ENCODE results near the gene ABCB4.
A peak's percentile ranks its signal among the peaks of the same experiment; 100 is the strongest.

ABCB4 gene

DNA sequence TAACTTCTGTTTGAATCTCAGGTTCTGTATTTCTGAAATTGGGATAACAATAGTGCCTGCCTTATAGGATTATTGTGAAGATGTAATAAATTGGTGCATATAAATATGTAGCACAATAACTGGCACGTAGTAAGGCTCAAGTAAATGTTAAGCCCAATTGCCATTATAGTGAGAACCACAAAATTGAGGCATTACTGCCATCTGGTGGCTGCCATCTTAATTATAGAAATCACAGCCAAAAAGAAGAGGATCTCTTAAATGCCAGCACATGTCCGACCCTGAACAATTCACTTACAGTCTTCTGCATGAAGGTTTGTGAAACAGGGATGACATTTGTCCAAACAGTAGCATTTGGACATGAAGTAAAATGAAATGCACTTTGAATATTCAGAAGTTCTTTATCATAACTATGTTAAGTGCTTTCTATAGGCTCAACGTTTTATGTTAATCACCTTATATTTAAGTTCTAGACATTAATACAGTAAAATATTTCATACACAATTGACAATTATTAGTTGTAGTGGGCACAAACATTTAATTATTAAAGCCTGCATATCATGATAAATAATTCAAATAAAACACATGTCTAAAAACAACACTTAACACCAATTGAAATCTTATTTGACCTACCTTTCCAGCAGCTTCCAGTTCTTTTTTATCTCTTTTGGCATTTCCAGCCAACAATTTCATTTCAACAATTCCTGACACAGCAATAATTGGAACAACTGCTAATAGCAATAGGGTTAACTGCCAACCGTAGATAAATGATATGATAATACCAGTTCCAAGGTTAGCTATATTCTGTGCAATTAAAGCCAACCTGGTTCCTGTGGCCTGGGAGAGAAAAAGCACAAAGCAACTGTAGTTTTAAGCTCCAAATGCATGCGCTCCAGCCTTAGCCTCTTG is 58.5 kb downstream of the ABCB4 start:
- DNase-seq (ENCODE audit: low spot score) = peak; percentile 10

DNA sequence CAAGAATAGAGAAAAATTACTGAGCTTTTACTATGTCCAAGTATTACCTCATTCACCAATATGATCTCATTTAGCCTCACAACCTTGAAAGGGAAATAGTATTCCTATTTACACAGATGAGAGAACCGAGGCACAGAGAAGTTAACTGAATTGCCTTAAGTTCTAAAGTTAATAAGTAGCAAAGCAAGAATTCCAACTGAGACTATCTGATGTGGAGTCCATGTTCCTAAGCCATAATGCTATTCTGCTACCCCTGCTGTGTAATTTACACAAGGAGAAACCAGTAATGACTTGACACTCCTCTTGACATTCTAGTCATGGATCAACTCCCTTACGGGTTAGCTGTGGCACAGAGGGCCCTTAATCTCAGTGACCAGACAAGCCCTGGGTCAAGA is 60.7 kb downstream of the ABCB4 start:
- no peak for DNase-seq (ENCODE audit: low spot score)

DNA sequence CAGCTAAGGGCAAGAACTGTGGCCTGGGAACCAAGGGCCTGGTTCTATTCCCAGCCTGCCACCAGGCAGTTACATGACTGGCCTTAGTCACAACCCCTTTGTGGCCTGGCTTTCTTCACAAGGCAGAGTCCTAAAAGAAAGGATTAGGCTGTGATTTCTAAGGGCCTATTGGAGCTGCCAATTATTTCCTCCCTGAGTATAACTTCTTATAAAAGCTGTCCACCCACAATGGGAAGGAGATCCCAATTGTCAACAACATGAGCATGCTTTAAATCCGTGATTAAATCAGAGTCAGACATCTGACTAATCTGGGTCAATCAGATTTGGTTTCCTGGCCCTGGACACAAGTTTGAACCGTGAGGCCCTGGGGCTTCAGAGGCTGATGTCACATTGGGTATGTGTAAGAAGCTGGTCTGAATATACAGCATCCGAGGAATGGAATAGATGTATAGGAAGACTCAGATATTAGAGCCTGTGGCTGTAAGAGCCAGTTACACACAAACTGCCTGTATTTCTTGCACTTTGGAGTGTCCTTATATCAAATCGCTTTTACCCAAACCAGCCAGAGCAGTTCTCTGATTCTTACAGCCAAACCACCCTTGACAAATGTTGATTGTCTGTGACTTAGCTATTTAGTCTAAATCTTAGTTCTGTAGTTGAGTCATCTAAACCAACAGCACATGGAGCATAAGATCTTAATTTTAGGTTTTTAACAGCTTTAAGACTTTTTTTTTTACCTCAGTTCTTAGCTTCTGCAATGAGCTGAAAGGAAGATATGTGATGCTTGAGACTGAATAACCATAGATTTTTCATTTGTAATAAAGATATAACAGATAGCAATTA is 61.3 kb downstream of the ABCB4 start:
- no peak for DNase-seq (ENCODE audit: low spot score)

DNA sequence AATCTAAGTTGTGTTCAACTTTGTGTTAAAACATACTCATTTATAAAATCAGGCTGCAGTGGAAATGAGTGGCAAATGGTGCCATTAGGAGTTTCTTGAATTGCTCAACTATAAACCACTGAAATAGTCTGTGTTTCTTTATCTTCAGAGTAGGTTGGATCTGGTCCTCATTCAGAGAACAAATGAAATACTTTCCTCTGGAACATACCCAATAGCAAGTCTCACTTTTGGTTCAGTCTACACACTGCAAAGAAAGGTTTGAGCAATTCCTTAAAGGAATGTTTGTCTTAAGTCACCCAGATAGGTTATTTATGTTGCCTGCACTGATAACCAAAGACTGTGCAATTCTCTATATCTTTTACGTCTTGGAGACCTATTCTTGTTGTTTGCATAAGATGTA is 62.5 kb downstream of the ABCB4 start:
- no peak for DNase-seq (ENCODE audit: low spot score)

DNA sequence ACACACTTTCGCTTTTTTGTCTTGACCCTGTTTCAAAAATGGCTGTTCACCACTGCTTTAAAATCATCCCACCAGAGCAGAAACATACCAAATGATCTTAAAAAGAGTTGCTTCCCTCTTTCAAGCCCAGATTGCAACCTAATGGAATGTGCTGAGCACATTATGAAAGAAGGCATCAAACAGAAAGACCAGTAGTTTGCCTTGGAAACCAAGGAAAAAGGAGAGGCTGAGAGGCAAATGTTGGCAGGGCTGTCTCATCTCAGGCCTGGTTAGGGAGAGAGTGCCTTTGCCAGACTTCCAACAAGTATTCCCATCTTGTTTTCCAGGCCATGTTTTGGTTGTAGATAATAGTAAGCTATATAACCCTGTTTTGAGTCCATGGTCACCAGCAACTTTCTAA is 64.3 kb downstream of the ABCB4 start:
- DNase-seq (ENCODE audit: low spot score) = no peak

DNA sequence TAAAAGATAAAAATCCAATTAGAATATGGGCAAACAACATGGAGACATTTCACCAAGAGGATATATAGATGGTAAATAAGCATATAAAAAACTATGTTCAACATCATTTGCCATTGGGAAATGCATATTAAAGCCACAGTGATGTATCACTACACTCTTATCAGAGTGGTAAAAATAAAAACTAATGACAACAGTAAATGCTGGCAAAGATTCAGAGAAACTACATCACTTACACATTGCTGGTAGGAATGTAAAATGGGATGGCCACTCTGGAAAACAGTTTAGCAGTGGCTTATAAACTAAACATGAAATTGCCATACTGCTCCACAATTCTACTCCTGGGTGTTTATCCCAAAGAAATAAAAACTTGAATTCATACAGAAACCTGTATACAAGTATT is 70.8 kb downstream of the ABCB4 start:
- DNase-seq (ENCODE audit: low spot score) = no peak

DNA sequence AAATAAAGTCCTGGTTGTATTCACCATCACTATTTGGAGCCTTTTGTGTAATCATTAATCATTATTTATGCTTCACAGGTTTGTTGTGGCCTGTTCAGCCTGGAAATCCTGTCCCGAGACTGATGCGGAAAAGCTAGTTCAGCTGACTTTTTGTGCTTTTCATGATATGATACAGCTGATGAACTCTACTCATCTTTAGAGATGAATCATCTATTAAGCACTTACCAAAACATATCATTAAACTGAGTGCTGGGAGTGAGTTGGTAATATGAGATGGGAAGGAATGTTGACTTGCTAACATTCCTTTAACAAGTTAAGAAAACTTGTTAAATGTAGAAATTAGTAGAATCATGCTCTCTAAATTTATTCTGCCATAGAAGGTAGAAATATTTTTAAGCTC is 77.0 kb downstream of the ABCB4 start:
- DNase-seq (ENCODE audit: low spot score) = no peak

DNA sequence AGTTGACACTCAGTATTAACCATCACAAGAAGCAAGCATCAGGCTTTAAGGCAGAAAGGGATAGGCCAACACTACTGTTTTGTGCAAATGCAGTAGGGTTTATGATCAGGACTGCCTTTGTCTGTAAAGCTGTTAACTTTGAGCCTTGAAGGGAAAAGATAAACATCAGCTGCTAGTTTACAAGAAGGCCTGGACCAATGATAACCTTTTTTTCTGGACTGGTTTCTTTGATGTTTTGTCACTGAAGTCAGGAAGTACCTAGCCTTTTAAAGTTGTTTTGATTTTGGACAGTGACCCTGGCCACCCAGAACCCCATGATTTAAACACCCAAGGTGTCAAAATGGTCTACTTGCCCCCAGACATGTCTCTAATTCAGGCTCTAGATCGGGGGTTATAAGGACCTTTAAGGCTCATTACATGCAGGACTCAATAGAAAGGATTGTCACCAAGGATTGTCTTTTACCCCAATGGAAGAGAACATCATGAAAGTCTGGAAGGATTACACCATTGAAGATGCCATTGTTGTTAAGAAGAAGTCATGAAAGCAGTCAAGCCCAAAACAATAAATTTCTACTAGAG is 79.9 kb downstream of the ABCB4 start:
- DNase-seq (ENCODE audit: low spot score) = no peak

DNA sequence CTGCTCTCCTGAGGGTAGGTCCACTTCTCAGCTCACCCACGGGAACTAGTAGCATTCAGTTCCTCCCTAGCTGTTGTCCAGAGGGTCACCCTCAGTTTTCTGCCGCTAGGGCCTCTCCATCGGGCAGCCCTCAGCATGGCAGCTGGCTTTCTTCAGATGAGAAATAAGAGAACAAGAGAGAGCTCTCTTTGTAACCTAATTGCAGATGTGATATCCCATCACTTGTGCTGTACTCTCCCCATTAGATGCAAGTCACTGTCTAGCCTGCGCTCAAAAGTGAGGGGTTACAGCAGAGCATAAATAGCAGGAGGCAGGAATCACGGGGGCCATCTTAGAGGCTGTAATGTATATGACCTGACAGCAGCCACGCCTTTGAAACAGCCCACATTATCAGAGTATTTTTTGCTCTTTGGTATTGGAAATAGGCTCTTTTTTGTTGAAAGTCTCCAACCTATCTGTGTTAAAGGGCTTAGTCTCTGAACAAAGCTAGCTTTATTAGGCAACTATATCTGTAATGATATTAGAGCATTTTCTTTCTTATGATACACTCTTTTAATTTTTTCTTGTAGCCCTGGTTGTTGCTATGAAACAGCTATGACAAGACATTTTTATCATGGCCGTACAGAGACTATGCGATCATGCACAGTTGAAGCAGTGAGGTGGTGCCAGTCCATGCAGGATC is 84.3 kb downstream of the ABCB4 start:
- no peak for DNase-seq (ENCODE audit: low spot score)

DNA sequence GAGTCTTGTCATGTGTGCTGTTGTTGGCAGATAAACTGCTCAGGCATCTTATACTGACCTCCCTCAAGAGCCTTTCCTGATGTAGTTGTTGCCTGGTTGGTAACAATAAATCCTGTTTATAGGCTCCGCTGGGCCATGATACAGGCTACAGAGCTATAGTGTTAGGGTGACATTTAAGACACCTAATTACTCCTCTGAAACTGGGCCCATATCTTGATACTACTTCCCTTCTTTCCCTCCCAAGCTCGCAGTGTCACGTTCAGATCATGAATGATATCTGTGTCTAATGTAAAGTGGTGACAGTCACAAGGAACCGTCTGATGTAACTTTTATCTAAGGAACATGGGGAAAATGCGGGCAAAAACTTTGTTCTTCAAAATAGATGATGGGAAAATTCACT is 94.6 kb downstream of the ABCB4 start:
- DNase-seq (ENCODE audit: low spot score) = no peak

DNA sequence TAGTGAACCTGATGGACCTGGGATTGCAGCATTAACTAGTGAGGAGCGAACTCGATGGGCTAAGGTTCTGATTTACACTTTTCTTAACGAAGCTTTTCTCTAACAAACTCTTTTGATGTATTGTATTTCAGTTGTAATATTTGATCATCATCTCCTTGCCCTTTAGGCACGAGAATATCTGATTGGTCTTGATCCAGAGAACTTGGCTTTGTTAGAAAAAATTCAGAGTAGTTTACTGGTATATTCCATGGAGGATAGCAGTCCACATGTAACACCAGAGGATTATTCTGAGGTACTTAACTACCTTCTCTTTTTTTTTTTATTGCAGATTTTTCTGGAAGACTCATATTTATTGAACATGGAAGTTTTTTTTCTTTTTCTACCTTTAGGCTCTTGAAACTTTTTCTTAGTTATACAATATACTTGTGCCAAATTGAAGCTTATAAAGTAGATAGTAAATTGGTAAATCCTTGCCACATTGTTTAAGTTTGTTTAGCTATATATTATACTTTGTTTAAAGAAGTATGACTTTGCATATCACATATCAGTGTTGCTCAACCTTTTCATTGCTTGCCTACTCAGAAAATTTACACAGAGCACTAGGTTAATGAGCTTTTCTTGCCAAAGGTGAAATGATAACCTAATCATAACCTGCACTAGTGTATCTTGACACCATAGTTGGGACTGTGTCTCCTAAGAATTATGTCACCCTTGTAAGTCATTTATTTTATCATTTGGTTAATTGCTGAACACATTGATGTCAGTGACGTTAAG is 99.6 kb downstream of the ABCB4 start:
- DNase-seq (ENCODE audit: low spot score) = no peak

DNA sequence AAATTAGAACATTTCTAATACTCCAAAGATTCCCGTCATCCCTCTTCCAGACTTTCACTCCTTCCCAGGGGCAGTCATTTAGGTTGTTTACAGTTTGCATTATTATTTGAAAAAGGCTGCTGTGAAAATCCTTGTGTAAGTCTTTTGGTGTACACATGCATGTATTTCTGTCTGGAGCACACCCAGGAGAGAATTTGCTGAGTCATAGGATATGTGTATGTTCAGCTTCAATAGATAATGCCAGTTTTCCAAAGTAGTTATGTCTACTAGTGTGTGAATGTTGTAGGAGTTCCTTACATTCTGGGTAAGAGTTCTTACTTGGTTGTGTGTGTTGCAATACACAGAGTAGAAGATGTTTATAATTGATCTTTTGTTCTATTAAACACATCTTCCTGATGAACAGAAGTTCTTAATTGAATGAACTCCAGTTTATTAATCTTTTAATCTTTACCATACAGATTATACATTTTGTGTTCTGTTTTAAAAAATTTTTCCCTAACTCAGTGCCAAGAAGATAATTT is 104.8 kb downstream of the ABCB4 start:
- no peak for DNase-seq (ENCODE audit: low spot score)

DNA sequence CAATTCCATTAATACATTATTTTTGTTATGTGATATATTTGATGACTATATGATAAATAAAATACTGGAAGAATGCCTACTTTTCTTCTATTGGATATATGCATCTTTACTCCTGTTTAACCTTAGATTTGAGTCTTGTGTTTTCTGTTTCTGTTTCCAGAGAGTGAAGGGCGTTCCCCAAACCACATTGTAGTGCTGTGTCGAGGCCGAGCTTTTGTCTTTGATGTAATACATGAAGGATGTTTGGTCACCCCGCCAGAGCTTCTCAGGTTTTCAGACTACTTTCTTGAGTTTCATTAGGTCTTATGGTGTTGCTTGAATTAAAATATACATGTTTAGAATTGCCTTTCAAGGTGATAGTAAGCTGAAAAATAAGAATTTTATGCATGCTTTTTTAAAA is 106.3 kb downstream of the ABCB4 start:
- no peak for DNase-seq (ENCODE audit: low spot score)

DNA sequence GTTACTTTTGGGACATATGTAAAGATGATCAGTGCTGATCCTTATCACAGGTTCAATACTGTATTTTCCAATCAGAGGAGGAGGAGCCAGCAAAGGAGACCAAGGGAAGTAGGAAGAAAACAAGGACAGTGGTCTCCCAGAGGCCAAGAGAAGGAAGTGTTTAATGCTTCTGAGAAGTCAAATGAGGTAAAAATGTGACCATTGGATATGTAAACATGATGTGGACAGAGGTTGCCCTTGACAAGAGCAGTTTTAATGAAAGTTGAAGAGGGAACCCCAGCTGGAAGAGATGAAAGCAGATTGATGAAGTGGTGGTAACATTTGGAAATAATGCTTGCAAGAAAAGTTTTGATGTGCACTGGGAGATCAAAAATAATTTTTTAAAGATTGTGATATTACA is 111.2 kb downstream of the ABCB4 start:
- no peak for DNase-seq (ENCODE audit: low spot score)

DNA sequence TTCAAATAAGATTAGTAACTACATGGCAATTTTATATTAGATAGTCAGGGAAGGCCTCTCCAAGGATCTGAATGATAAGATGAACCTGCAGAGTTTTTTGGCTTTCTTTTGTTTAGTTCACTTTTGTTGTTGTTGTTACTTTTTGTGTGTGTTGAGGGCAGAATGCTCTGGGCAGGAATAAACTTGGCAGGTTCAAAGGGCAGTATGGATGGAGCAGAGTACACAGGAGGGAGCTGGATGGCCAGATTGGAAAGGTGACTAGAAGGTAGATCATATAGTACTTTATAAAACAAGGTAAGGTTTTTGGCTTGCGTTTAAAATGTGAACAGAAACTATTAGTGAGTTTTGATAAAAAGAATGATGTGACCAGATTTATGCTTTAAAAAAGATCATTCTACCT is 112.1 kb downstream of the ABCB4 start:
- DNase-seq (ENCODE audit: low spot score) = no peak

DNA sequence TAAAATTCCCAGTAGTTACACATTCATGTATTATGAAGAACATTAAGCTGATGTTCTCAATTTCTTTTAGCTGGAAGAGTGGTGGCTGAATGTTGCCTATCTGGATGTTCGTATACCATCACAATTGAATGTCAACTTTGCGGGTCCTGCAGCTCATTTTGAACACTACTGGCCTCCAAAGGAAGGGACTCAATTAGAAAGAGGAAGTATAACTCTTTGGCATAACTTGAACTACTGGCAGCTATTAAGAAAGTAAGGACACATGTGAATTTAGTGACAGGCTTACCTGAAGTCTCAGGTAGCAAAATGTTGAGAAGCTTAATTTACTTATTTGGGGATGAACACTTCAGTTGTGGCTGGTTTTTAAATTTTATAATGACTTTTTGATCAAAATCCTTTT is 114.2 kb downstream of the ABCB4 start:
- DNase-seq (ENCODE audit: low spot score) = no peak

DNA sequence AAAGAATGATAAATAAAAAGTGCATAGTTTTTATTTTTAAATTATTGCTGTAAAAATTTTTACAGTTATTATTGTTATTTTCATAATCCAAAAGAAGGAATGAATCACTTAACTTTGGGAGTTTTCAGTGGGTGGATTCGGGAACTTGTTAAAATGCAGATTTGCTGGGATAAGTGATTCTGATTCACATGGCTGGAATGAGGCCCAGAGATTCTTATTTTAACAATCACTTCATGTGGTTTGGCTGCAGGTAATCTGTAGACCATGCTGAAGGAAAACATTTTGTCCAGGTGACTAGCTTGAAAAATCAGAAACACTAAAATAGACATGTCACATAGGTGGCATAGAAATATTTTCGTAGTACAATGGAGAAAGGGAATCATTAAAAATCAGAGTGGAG is 116.1 kb downstream of the ABCB4 start:
- DNase-seq (ENCODE audit: low spot score) = no peak

DNA sequence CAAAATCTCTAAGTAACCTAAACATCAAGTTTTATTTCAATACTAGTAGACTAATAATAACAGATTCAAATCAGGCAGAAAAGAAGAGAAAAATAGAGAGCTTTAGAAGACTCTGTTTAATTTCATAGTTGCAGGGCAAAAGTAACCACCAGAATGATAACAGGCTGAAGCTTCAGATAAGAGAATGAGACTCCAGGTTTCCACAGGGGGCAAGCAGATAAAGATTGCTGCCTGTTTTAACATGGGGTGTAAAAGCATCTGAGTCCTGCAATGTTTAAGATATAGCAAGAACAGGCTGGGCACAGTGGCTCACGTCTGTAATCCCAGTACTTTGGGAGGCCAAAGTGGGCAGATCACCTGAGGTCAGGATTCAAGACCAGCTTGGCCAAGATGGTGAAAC is 119.0 kb downstream of the ABCB4 start:
- DNase-seq (ENCODE audit: low spot score) = no peak

DNA sequence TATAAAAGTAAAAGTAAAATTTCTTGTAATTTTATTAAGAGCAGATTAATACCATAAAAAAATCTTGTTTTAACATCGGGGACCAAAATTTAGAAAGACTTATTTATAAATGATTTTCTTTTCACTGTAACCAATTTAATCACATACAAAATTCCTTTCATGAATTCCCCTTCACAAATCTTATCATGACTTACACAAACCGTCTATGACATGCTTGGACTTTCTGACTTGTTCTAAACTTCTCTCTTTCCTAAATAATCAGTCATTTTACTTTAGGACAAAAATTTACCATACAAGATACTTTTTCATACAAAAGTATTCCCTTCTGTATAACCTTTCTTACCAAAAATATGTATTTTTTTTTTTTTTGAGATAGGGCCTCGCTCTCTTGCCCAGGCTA is 120.7 kb downstream of the ABCB4 start:
- DNase-seq (ENCODE audit: low spot score) = no peak
